Ectodermal cell (in vitro differentiated cells): ENCODE results near the gene C14orf93. TPM values are rescaled to one million over a fixed set of nuclear protein-coding genes. Genes with fewer than 3 reads are reported as not detected.
A peak's percentile ranks its signal among the peaks of the same experiment; 100 is the strongest.

Experiments used
- H3K27ac ChIP-seq: 2 replicates; pipeline ENCODE4 v1.7.0; 2013; ENCODE audit warnings: mild to moderate bottlenecking, low read depth, low read length; ENCODE audit not compliant: insufficient read depth, poor library complexity, severe bottlenecking
- H3K27me3 ChIP-seq: 2 replicates; pipeline ENCODE4 v1.7.0; 2013; ENCODE audit warnings: mild to moderate bottlenecking, low read length; ENCODE audit not compliant: insufficient read depth, control insufficient read depth, poor library complexity, severe bottlenecking
- H3K36me3 ChIP-seq: one replicate; pipeline ENCODE4 v1.7.0; 2013; ENCODE audit warnings: low read length; ENCODE audit not compliant: control insufficient read depth, insufficient read depth
- H3K4me1 ChIP-seq: one replicate; pipeline ENCODE4 v1.7.0; 2013; ENCODE audit warnings: low read length; ENCODE audit not compliant: control insufficient read depth, insufficient read depth
- H3K4me3 ChIP-seq: 2 replicates; pipeline ENCODE4 v1.7.0; 2013; ENCODE audit warnings: low read depth, low read length, control low read depth; ENCODE audit not compliant: insufficient read depth
- H3K9me3 ChIP-seq: 2 replicates; pipeline ENCODE4 v1.7.0; 2013; ENCODE audit warnings: mild to moderate bottlenecking, low read length, moderate library complexity; ENCODE audit not compliant: control insufficient read depth
- WGBS, 2 experiments: methylation state at CpG; one replicate each; pipeline ENCODE4 v1.1.7; 2013; ENCODE audit warnings: missing lambda C conversion rate in 2 of 2; 5-methylcytosine and 5-hydroxymethylcytosine counted together
- polyA plus RNA-seq, 4 experiments: library from polyadenylated mRNA; stranded (reverse); fragments of 50-300 nt; gene quantifications; one replicate each; pipeline ENCODE4 v1.2.3, GENCODE V29; 2013

C14orf93 gene, protein sequence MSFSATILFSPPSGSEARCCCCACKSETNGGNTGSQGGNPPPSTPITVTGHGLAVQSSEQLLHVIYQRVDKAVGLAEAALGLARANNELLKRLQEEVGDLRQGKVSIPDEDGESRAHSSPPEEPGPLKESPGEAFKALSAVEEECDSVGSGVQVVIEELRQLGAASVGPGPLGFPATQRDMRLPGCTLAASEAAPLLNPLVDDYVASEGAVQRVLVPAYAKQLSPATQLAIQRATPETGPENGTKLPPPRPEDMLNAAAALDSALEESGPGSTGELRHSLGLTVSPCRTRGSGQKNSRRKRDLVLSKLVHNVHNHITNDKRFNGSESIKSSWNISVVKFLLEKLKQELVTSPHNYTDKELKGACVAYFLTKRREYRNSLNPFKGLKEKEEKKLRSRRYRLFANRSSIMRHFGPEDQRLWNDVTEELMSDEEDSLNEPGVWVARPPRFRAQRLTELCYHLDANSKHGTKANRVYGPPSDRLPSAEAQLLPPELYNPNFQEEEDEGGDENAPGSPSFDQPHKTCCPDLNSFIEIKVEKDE
- polyA plus RNA-seq (2013, experiment 1 of 4) = 12.5 TPM
- 10.1 TPM for polyA plus RNA-seq (2013, experiment 2 of 4)
- 9.4 TPM for polyA plus RNA-seq (2013, experiment 3 of 4)
- 11.8 TPM for polyA plus RNA-seq (2013, experiment 4 of 4)

DNA sequence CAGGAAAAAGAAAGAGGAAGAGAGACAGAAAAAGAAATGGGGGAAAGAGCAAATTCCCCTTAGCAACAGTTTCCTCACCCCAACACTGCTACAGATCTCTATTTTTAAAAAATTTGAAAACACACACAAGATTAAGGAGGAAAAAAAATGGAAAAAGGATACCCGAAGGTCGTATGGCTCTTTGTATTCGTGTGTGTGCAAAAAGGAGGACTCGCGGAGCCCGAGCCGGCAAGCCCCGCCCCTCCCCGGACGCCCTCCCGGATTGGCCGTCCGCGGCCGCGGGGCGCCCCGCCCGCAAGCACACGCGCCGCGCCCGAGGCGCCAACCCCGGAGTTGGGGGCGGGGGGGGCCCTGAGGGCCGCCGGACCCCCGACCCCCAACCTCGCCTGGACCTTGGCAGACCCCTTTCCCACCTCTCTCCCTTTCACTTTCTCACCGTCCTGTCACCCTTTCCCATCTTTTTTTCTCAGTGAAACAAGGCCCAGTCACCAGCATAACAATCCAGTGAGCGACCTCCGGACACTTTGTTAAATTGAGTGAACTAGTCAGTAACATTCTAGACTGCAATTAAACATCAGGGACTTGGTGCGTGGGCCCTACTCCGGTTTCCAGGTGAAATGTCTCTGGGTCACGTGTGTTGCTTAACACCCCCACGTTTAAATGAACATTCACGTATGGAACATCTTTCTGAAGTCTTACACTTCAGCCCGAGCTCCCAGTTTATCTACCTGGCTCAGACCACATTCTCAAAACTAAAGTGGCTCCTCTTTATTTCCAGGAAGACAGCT lies at the start of gene C14orf93:
Gene C14orf93, minus strand, starts transcription at position 205 of the 788 bp plus-strand sequence. CDS start 11,120 bp downstream, outside the sequence.
- no peaks in the 10 kb centered on the region for H3K36me3 ChIP-seq
- H3K4me3 ChIP-seq = peak within 1 kb of the TSS; percentile 36
- no peak within 1 kb of the TSS for H3K27ac ChIP-seq
- H3K27me3 ChIP-seq = no peaks in the 10 kb centered on the region
- 11 to 12% methylated on average over 40 of the region's 40 CpGs for WGBS, 2 experiments
- H3K4me1 ChIP-seq = peaks cover 4% of the 10 kb centered on the region
- no peaks in the 10 kb centered on the region for H3K9me3 ChIP-seq

DNA sequence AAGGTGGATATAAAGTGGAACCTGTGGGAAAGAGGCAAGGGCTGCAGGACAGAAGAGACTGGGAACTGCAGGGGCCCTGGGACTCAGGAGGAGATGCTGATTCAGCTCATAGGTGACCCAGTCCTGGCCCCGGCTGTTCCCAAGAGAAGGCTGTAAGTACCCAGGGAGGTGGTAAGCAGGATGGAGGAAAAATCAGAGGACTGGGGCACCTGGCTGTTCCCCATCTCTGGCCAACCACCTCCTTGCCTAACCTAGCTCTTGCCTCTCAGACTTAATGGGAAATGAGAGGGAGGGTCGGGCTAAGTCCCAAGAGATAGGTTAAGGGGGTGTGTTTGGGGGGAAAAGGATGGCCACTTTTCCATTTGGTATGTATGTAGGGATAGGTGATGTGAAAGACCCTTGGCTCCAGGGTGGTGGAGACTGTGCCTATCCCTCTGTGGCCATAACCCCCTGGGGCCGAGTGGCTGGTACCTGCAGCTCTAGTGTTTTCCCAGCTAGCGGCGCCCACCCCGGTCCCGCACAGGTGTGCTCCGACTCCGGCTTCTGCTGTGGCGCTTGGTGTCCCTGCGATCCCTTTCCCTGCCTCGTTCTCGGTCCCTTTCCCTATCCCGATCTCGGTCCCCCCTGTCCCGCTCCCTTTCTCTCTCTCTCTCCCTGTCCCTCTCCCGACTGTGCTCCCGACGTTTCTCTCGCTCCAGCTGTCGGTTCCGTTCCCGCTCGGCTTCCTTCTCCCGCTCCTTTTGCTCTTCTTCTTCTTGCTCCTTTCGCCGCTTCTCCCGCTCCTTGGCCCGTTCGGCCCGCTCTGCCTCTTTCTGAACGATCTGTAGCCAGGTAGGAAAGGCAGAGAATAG lies 48.9 kb upstream of the C14orf93 start:
- Histone ChIP-seq H3K27me3 (no peaks in the 10 kb centered on the region), H3K27ac (no peak overlapping the region), H3K9me3 (no peaks in the 10 kb centered on the region), H3K36me3 (peaks cover 36% of the 10 kb centered on the region), H3K4me1 (peaks cover 4% of the 10 kb centered on the region), H3K4me3 (no peak overlapping the region)
- WGBS, 2 experiments = 93% methylated on average over 32 of the region's 32 CpGs

DNA sequence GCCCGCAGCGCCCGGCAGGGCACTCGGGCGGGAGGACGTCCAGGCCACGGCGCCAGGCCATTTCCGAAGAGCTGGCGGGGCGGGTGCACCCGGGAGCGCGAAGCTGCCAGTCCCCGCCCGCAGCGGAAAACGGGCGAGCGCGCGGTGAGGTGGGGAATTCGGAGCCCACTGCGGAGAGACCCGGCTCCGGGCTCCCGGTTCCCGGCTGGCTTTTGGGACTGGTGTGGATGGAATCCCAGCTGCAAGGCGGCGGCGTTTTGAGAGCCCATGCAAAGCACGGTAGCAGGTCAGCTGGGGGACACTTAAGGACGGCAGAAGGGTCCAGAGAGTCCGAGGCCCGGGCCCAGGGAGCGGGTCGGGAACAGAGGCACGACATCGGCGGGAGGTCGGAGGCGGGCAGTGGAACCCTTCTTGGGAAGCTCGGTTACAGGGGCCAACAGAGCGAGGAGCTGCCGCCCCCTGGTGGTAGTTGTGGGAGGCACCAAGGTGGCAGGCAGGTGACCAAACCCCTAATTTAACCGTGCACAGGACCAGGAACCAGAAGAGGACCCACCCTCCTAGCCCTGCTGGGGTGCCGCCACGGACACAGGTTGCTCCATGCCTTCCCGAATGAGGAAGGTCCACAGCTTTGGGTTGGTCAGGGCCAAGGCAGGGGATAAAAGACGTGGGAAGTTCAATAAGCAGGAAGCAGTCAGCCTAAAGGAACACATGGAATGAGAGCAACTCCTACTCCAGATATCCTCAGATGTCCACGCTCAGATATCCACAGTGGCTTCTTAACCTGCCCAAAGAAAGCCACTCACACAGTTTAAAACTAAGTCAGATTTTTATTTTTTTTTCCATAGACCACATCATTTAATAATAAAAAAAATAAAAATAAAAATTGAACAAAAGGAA lies 48.1 kb upstream of the C14orf93 start:
- H3K4me1 ChIP-seq = peaks cover 4% of the 10 kb centered on the region
- H3K36me3 ChIP-seq = peaks cover 28% of the 10 kb centered on the region
- 2 to 3% methylated on average over 51 of the region's 51 CpGs for WGBS, 2 experiments
- peak overlapping the region; percentile 93 for H3K27ac ChIP-seq
- no peaks in the 10 kb centered on the region for H3K27me3 ChIP-seq
- H3K4me3 ChIP-seq = peak overlapping the region; percentile 68
- H3K9me3 ChIP-seq = no peaks in the 10 kb centered on the region

DNA sequence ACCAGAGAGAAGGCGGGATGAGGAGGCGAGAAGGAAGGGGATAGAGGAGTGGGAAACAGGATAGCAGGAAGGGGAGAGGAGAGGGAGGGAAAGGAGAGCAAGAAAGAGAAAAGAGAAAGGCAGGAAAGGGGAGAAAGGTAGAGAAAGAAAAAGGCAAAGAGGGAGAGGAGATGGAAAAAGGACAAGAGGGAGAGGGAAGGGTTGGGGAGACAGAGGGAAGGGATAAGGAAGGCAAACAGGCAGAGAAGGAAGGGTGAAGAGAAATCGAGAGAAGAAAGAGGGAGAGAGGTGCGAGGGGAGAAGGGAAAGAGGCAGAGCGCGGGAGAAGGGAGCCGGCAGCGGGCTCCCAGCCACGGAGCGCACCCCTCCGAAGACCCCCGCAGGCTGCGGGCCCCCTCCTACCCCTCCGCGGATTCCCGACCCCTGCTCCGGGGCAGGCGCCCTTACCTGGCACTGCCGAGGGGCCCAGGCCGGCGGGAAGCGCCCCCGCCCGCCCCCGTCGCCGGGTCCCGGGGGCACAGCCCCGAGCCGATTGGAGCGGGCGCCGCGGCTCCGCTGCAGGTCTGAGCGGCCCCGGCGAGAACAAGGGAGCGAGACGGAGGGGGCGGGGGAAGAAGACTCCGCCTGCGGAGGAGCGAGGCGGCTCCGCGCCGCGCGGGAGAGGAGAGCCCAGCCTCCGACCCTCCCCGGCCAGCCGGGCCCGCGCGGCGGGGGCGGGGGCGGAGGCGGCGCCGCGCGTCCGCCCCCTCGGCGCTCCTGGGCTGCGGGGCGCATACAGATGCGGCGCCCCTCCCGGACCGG lies 47.2 kb upstream of the C14orf93 start, which contains the start of gene CDH24:
Gene CDH24, minus strand, starts transcription at position 565 of the 801 bp plus-strand sequence. CDS start 1,787 bp downstream, outside the sequence.
- Histone ChIP-seq H3K4me3 (peak within 1 kb of the TSS; percentile 68), H3K36me3 (peaks cover 22% of the 10 kb centered on the region), H3K9me3 (no peaks in the 10 kb centered on the region), H3K27ac (peak within 1 kb of the TSS; percentile 93), H3K27me3 (no peaks in the 10 kb centered on the region), H3K4me1 (peaks cover 4% of the 10 kb centered on the region)
- WGBS, 2 experiments = 0 to 1% methylated on average over 73 of the region's 73 CpGs

DNA sequence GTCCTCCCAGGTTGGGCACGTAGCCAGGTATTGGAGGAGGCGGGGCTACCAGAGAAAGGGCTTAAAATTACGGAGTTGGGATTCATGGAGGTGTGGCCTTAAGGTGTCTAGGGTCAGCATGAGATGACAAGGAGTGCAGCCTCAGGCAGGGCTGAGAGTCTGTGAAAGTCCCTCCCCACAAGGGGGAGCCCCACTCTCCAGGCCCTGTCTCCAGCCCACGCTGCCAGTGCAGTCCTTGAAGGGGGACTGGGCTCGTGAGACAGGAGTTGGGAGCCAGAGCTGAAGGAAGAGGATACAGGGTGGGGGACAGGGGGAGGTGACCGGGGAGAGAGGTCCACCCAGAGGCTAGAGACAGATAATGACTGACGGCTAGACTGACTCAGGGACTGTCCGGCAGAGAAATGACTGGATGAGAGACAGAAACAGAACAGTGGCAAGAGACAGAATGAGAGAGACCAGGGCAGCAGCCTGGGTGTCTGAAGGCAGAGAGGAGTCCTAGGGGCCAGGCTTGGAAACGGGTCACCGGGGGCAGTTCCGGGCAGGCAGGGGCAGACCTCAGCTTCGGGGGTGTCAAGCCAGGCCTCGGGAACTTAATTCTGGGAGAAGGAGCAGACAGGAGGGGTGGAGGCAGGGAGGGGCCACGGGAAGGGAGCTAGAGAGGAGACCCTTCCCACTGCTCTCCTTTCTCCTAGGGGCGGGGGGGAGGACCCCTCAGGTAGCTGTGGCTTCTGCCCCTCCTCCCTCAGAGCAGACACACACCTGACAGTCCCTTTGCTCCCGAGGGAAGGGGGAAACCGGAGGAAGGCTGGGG lies 46.4 kb upstream of the C14orf93 start:
- 6 to 8% methylated on average over 17 of the region's 17 CpGs for WGBS, 2 experiments

DNA sequence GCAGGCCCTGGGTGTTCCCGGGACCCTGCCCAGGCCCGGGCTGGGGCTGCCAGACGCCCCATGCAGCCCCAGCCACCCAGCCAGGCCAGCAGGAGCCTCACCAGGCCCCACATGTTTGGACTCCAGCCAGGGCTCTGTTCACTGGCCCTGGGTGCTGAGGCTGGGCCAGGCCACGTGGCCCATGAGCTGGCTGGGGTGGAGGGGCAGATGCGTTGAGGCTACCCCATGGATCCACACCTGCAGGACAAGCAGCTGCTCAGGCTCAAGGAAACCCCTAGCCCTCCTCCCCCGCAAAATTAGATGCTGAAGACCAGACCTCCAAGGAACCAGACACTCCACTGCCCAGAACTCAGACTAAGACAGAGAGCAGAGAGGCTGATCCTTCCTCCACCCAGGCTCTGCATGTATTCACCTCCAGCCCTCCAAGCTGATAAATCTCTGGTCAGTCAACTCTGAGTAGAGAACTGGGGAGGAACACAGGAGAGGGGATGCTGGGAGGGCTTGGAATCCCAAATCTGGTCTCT lies 45.7 kb upstream of the C14orf93 start:
- 91 to 93% methylated on average over 6 of the region's 6 CpGs for WGBS, 2 experiments
- H3K27ac ChIP-seq = no peak overlapping the region
- no peaks in the 10 kb centered on the region for H3K27me3 ChIP-seq
- no peak overlapping the region for H3K4me3 ChIP-seq
- H3K36me3 ChIP-seq = peaks cover 20% of the 10 kb centered on the region
- no peaks in the 10 kb centered on the region for H3K9me3 ChIP-seq
- peaks cover 4% of the 10 kb centered on the region for H3K4me1 ChIP-seq

More for the DNA sequence above, 46.4 kb upstream of the C14orf93 start:
- H3K4me1 ChIP-seq = peaks cover 4% of the 10 kb centered on the region
- no peaks in the 10 kb centered on the region for H3K9me3 ChIP-seq
- H3K27ac ChIP-seq = no peak overlapping the region
- no peaks in the 10 kb centered on the region for H3K27me3 ChIP-seq
- peak overlapping the region; percentile 68 for H3K4me3 ChIP-seq
- peaks cover 24% of the 10 kb centered on the region for H3K36me3 ChIP-seq

DNA sequence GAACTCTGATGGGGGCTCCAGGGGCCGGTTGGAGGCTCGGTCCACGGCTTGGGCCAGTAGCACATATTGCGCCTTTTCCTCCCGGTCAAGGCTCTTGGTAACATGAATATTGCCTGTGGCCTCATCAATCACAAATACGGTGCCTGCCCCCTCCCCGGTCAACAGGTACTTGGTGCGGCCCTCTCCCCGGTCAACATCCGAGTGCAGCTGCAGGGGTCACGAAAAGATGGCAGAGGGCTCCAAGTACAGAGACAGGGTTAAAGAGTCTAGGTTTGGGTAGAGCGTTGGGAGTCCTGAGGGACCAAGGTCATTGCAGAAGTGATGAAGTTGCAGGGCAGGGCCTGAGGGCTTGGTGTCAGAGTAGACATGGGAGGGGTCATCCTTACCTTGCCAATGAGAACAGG lies 45.2 kb upstream of the C14orf93 start:
- Histone ChIP-seq H3K4me3 (no peak overlapping the region), H3K27me3 (no peaks in the 10 kb centered on the region), H3K4me1 (peaks cover 4% of the 10 kb centered on the region), H3K9me3 (no peaks in the 10 kb centered on the region), H3K36me3 (peaks cover 20% of the 10 kb centered on the region), H3K27ac (no peak overlapping the region)
- WGBS, 2 experiments = 96% methylated on average over 12 of the region's 12 CpGs
